K562 treated with DMSO at 1 percent for 48 hours (cell line): Measurements from ENCODE around the gene ENTHD1. TPM values are rescaled to one million over a fixed set of nuclear protein-coding genes. Genes with fewer than 3 reads are reported as not detected.

ENCODE experiments used
- total RNA-seq: library from RNA; unstranded; fragments of 300-600 nt; gene quantifications from 2 replicates; pipeline ENCODE4 v1.2.3, GENCODE V29; 2022; ENCODE audit warnings: low replicate concordance; ENCODE audit errors: extremely low read depth

Gene ENTHD1
- not detected in 2 replicates for total RNA-seq

GRCh38 chr22:39893526-39893925 is at the start of gene ENTHD1:
TSS of gene ENTHD1 (minus strand) at chr22:39893760. CDS start at chr22:39887748, 6,012 bp downstream.

GRCh38 chr22:39900306-39901227 is 7.0 kb upstream of the ENTHD1 start, which contains the start of gene GRAP2:
TSS of gene GRAP2 (plus strand) at chr22:39901084. CDS start at chr22:39947107, 46,023 bp downstream.

Other genes starting within 250 kb of the ENTHD1 start
- gene GRAP2, start 7.3 kb upstream of the ENTHD1 start, total RNA-seq: not detected in 2 replicates
- not detected in 2 replicates for gene TMA7B, start 66.6 kb upstream of the ENTHD1 start, total RNA-seq
- gene FAM83F, start 101.2 kb upstream of the ENTHD1 start, total RNA-seq: not detected in 2 replicates